Glutamatergic neuron (in vitro differentiated cells): Measurements from ENCODE around the gene KIRREL3. TPM values are rescaled to one million over a fixed set of nuclear protein-coding genes. Genes with fewer than 3 reads are reported as not detected.

ENCODE experiments used
- DNase-seq: peaks from one replicate; pipeline ENCODE4 v3.0.0; 2022
- H3K27ac Mint-ChIP-seq: one replicate; pipeline ENCODE4 v1.8.0; 2020; ENCODE audit warnings: mild to moderate bottlenecking, mixed read lengths, inconsistent platforms; ENCODE audit not compliant: unreplicated experiment
- H3K27me3 Mint-ChIP-seq: one replicate; pipeline ENCODE4 v1.8.0; 2020; ENCODE audit warnings: mild to moderate bottlenecking, moderate library complexity, mixed read lengths, inconsistent platforms; ENCODE audit not compliant: unreplicated experiment
- H3K36me3 Mint-ChIP-seq: one replicate; pipeline ENCODE4 v1.8.0; 2020; ENCODE audit warnings: mild to moderate bottlenecking, mixed read lengths, inconsistent platforms; ENCODE audit not compliant: unreplicated experiment
- H3K4me1 Mint-ChIP-seq: one replicate; pipeline ENCODE4 v1.8.0; 2020; ENCODE audit warnings: mild to moderate bottlenecking, low read depth, mixed read lengths, inconsistent platforms; ENCODE audit not compliant: unreplicated experiment
- H3K4me3 Mint-ChIP-seq: one replicate; pipeline ENCODE4 v1.8.0; 2020; ENCODE audit warnings: mild to moderate bottlenecking, mixed read lengths, inconsistent platforms; ENCODE audit not compliant: unreplicated experiment
- H3K9me3 Mint-ChIP-seq: one replicate; pipeline ENCODE4 v1.8.0; 2020; ENCODE audit warnings: mild to moderate bottlenecking, moderate library complexity, mixed read lengths, inconsistent platforms; ENCODE audit not compliant: unreplicated experiment
- total RNA-seq: library from RNA; stranded (reverse); fragmentation: NEBNext Ultra II Directional; extraction: Animal tissue kit (Norgen Biotek cat#: 25700); gene quantifications from one replicate; pipeline ENCODE4 v1.2.1, GENCODE V29; 2021; ENCODE audit not compliant: unreplicated experiment
- TF ChIP-seq, protein P1 (sequence below): fragments of 200-600 bp; sonication (generic); IDR thresholded peaks from one replicate; pipeline ENCODE4 v1.5.0; 2021; ENCODE audit not compliant: partially characterized antibody, unreplicated experiment

The KIRREL3 gene
- total RNA-seq, 1 donor from 2014 or later: 25.3 TPM

GRCh38 chr11:126702165-126702720 lies 298.3 kb downstream of the KIRREL3 start:
- peaks cover 11% of the 10 kb centered on the region for H3K4me1 Mint-ChIP-seq
- TF ChIP-seq, protein P1, sequence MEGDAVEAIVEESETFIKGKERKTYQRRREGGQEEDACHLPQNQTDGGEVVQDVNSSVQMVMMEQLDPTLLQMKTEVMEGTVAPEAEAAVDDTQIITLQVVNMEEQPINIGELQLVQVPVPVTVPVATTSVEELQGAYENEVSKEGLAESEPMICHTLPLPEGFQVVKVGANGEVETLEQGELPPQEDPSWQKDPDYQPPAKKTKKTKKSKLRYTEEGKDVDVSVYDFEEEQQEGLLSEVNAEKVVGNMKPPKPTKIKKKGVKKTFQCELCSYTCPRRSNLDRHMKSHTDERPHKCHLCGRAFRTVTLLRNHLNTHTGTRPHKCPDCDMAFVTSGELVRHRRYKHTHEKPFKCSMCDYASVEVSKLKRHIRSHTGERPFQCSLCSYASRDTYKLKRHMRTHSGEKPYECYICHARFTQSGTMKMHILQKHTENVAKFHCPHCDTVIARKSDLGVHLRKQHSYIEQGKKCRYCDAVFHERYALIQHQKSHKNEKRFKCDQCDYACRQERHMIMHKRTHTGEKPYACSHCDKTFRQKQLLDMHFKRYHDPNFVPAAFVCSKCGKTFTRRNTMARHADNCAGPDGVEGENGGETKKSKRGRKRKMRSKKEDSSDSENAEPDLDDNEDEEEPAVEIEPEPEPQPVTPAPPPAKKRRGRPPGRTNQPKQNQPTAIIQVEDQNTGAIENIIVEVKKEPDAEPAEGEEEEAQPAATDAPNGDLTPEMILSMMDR: no peak
- H3K36me3 Mint-ChIP-seq: no peaks in the 10 kb centered on the region
- H3K27ac Mint-ChIP-seq: no peak overlapping the region
- H3K4me3 Mint-ChIP-seq: no peak overlapping the region
- H3K9me3 Mint-ChIP-seq: peaks cover 1% of the 10 kb centered on the region
- DNase-seq: no peak
- peaks cover 6% of the 10 kb centered on the region for H3K27me3 Mint-ChIP-seq

DNA sequence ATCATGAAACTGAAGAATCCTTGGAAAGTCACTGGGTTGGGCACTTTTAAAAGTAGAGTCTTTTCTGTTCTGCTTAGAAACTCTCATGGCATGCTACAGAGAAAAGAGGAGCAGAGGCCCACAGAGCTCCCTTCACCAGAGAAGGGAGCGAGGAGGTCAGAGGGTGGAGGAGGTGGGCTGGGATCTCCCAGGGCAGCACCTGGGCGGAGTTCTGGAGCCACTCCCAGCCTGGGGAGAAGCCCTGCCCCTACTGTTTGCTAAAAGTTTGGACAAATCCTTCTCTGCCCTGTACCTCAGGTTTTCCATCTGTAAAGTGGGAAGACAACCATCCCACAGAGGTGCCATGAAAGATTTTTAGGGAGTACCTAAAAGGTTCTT lies 299.1 kb downstream of the KIRREL3 start:
- Mint-ChIP-seq H3K4me1 (peaks cover 11% of the 10 kb centered on the region), H3K4me3 (no peak overlapping the region), H3K27ac (no peak overlapping the region), H3K27me3 (peaks cover 8% of the 10 kb centered on the region), H3K9me3 (peaks cover 1% of the 10 kb centered on the region), H3K36me3 (no peaks in the 10 kb centered on the region)
- TF ChIP-seq, protein P1: no peak
- DNase-seq: no peak

- H3K4me1 Mint-ChIP-seq: peaks cover 11% of the 10 kb centered on the region
- peaks cover 1% of the 10 kb centered on the region for H3K9me3 Mint-ChIP-seq
- no peak overlapping the region for H3K27ac Mint-ChIP-seq
- DNase-seq: no peak
- H3K27me3 Mint-ChIP-seq: peaks cover 8% of the 10 kb centered on the region
- H3K4me3 Mint-ChIP-seq: no peak overlapping the region
- TF ChIP-seq, protein P1: no peak
- H3K36me3 Mint-ChIP-seq: no peaks in the 10 kb centered on the region
Measured at GRCh38 chr11:126700768-126701519, 299.6 kb downstream of the KIRREL3 start.

GRCh38 chr11:126698576-126698975 lies 302.0 kb downstream of the KIRREL3 start:
- DNase-seq: no peak
- Mint-ChIP-seq H3K9me3 (no peaks in the 10 kb centered on the region), H3K36me3 (no peaks in the 10 kb centered on the region), H3K27me3 (peaks cover 7% of the 10 kb centered on the region), H3K4me3 (no peak overlapping the region), H3K27ac (no peak overlapping the region), H3K4me1 (peaks cover 11% of the 10 kb centered on the region)
- TF ChIP-seq, protein P1: no peak

DNA sequence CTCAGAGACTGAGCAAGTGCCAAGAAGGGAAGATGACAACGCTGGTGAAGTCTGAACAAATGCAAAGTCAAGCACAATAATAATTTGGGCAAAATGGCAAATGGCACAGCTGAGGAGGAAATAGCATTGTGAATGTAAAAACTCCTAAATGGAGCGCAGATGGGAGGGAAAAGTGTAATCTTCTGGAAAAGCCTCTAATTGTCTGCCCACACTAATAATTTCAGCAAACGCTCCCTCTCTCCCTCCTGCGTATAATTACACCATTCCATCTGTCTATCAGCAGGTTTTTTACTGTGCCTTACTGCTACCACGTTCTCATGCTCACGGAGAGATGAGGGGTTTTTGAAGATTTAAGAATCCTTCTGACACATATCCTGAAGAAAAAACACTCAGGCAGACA lies 302.6 kb downstream of the KIRREL3 start:
- Mint-ChIP-seq H3K36me3 (no peaks in the 10 kb centered on the region), H3K9me3 (no peaks in the 10 kb centered on the region), H3K4me3 (no peak overlapping the region), H3K27me3 (peaks cover 7% of the 10 kb centered on the region), H3K4me1 (peaks cover 9% of the 10 kb centered on the region), H3K27ac (no peak overlapping the region)
- TF ChIP-seq, protein P1: no peak
- DNase-seq: no peak
